Neural crest cell (in vitro differentiated cells): Measurements from ENCODE around the gene GALNT3. TPM values are rescaled to one million over a fixed set of nuclear protein-coding genes. Genes with fewer than 3 reads are reported as not detected.

ENCODE experiments used
- DNase-seq: peaks from one replicate; pipeline ENCODE4 v3.0.0; 2021; ENCODE audit warnings: low read depth, mixed read lengths, low spot score
- H3K27ac Mint-ChIP-seq: one replicate; pipeline ENCODE4 v1.8.0; 2021; ENCODE audit warnings: mild to moderate bottlenecking, mixed read lengths; ENCODE audit not compliant: unreplicated experiment
- H3K27me3 Mint-ChIP-seq: 2 replicates; pipeline ENCODE4 v1.8.0; 2021; ENCODE audit warnings: low read depth, mild to moderate bottlenecking, mixed read lengths
- H3K36me3 Mint-ChIP-seq: 2 replicates; pipeline ENCODE4 v1.8.0; 2021; ENCODE audit warnings: low read depth, mild to moderate bottlenecking, mixed read lengths
- H3K4me1 Mint-ChIP-seq: 2 replicates; pipeline ENCODE4 v1.8.0; 2021; ENCODE audit warnings: mixed read lengths
- H3K4me3 Mint-ChIP-seq: one replicate; pipeline ENCODE4 v1.8.0; 2021; ENCODE audit warnings: mild to moderate bottlenecking, mixed read lengths
- H3K9me3 Mint-ChIP-seq: 2 replicates; pipeline ENCODE4 v1.8.0; 2021; ENCODE audit warnings: mixed read lengths
- CTCF ChIP-seq: fragments of 200-600 bp; sonication (generic); conservative IDR thresholded peaks from 2 replicates; pipeline ENCODE4 v1.5.0; 2021; ENCODE audit warnings: antibody characterized with exemption, mild to moderate bottlenecking
- total RNA-seq: library from RNA; stranded (reverse); gene quantifications from 2 replicates; pipeline ENCODE4 v1.2.1, GENCODE V29; 2021

Gene GALNT3
- total RNA-seq, 1 donor from 2014 or later: 3.1 TPM

GRCh38 chr2:165810418-165810817 lies 16.4 kb upstream of the GALNT3 start:
- Mint-ChIP-seq H3K4me1 (peaks cover 9% of the 10 kb centered on the region), H3K36me3 (peaks cover 6% of the 10 kb centered on the region), H3K4me3 (no peak overlapping the region), H3K27me3 (no peaks in the 10 kb centered on the region), H3K9me3 (no peaks in the 10 kb centered on the region), H3K27ac (peak overlapping the region; percentile 76)
- no peak for TF ChIP-seq CTCF
- DNase-seq: no peak

GRCh38 chr2:165804719-165805118 lies 10.7 kb upstream of the GALNT3 start:
- H3K27ac Mint-ChIP-seq: no peak overlapping the region
- peaks cover 3% of the 10 kb centered on the region for H3K9me3 Mint-ChIP-seq

GRCh38 chr2:165803123-165803760 lies 9.2 kb upstream of the GALNT3 start:
- H3K27me3 Mint-ChIP-seq: no peaks in the 10 kb centered on the region
- no peak overlapping the region for H3K27ac Mint-ChIP-seq
- no peak for DNase-seq
- H3K36me3 Mint-ChIP-seq: peaks cover 7% of the 10 kb centered on the region
- peaks cover 3% of the 10 kb centered on the region for H3K4me1 Mint-ChIP-seq
- peaks cover 3% of the 10 kb centered on the region for H3K9me3 Mint-ChIP-seq
- no peak overlapping the region for H3K4me3 Mint-ChIP-seq
- no peak for TF ChIP-seq CTCF

More at GRCh38 chr2:165804719-165805118, 10.7 kb upstream of the GALNT3 start:
- H3K36me3 Mint-ChIP-seq: peaks cover 7% of the 10 kb centered on the region
- no peak for DNase-seq
- H3K4me1 Mint-ChIP-seq: peaks cover 3% of the 10 kb centered on the region
- no peaks in the 10 kb centered on the region for H3K27me3 Mint-ChIP-seq
- H3K4me3 Mint-ChIP-seq: no peak overlapping the region
- no peak for TF ChIP-seq CTCF

GRCh38 chr2:165801176-165801575 lies 7.1 kb upstream of the GALNT3 start:
- H3K4me1 Mint-ChIP-seq: no peaks in the 10 kb centered on the region
- peaks cover 7% of the 10 kb centered on the region for H3K27me3 Mint-ChIP-seq
- no peak for TF ChIP-seq CTCF
- H3K36me3 Mint-ChIP-seq: peaks cover 4% of the 10 kb centered on the region
- no peak overlapping the region for H3K4me3 Mint-ChIP-seq
- DNase-seq: no peak
- H3K9me3 Mint-ChIP-seq: peaks cover 3% of the 10 kb centered on the region
- H3K27ac Mint-ChIP-seq: no peak overlapping the region

GRCh38 chr2:165796819-165797530 lies 2.9 kb upstream of the GALNT3 start:
- DNase-seq: no peak
- H3K36me3 Mint-ChIP-seq: peaks cover 3% of the 10 kb centered on the region
- H3K4me3 Mint-ChIP-seq: no peak overlapping the region
- no peak overlapping the region for H3K27ac Mint-ChIP-seq
- H3K4me1 Mint-ChIP-seq: peaks cover 8% of the 10 kb centered on the region
- TF ChIP-seq CTCF: no peak
- peaks cover 3% of the 10 kb centered on the region for H3K9me3 Mint-ChIP-seq
- H3K27me3 Mint-ChIP-seq: peaks cover 42% of the 10 kb centered on the region
